PFSK-1 (cell line): ENCODE measurements around the gene SH3BP5.

ENCODE experiments used
- FOXP2 ChIP-seq: optimal IDR thresholded peaks from 2 replicates; pipeline ENCODE3; 2011; ENCODE audit warnings: borderline replicate concordance, control low read depth, inconsistent platforms; ENCODE audit not compliant: insufficient read depth; ENCODE audit errors: extremely low read length, extremely low read depth
- POLR2AphosphoS5 ChIP-seq: IDR thresholded peaks from 2 replicates; pipeline ENCODE4 v1.6.1; 2012; ENCODE audit warnings: low read depth, mild to moderate bottlenecking, control low read depth, low read length, moderate library complexity
- SIN3A ChIP-seq: IDR thresholded peaks from 2 replicates; pipeline ENCODE4 v1.6.1; 2012; ENCODE audit warnings: mild to moderate bottlenecking, low read length, moderate library complexity, borderline replicate concordance; ENCODE audit not compliant: insufficient read depth
- TAF1 ChIP-seq: IDR thresholded peaks from 2 replicates; pipeline ENCODE4 v1.6.1; 2012; ENCODE audit warnings: low read length, control low read depth, borderline replicate concordance; ENCODE audit not compliant: insufficient read depth
- TF ChIP-seq, protein P1 (sequence below), 2 experiments: IDR thresholded peaks; 2 replicates each; pipeline versions ENCODE4 v1.6.1 to v1.8.0; 2011 to 2012; ENCODE audit warnings: low read depth in 2 of 2, low read length in 2 of 2, control low read depth in 1 of 2, inconsistent platforms in 1 of 2, mild to moderate bottlenecking in 1 of 2, moderate library complexity in 1 of 2; ENCODE audit not compliant: insufficient read depth in 1 of 2

SH3BP5 gene

DNA sequence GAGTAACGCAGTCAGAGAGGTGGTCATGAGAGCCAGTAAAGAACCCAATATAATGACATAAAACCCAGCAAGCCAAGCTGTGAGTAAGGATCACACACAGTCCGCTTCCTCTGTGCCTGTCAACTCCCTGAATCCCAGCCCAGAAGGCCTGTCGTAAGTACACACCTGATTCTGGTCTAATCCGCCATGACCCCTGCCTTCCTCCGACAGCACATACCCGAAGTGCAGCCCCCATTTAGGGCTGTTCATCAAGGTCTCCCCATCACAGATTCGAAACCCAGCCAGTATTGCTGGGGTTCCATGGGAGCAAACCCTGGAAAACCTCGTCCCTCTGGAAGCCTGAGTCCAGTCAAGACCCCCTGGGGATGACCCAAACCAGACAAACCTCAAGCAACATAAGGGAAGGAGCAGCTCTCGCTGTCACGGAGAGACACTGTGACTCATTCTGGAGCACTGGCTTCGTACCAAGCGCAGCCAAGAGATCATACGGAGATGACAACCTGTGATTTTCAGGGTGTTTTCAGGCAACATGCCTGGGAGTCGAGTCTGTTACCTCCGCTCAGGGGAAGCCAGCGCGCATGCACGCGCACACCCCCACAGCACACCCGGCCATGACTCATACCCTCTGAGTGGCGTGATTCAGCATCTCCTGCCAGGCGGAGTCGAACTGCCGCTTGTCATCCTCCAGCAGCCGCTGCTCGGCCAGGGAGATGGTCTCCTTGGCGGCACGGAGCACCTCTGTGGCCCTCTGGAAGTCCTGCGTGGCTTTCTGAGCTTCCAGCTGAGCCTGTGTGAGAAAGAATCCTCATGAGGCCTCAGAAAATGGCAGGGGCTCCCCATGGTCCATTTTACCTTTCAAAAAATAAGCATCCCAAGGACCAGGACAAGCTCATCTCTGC, 63.0 kb downstream of the SH3BP5 start:
- no peak for TF ChIP-seq TAF1
- peak; percentile 36; the same call in 1 of the 2 replicates for TF ChIP-seq POLR2AphosphoS5
- peak; percentile 78 for TF ChIP-seq FOXP2
- TF ChIP-seq, protein P1, sequence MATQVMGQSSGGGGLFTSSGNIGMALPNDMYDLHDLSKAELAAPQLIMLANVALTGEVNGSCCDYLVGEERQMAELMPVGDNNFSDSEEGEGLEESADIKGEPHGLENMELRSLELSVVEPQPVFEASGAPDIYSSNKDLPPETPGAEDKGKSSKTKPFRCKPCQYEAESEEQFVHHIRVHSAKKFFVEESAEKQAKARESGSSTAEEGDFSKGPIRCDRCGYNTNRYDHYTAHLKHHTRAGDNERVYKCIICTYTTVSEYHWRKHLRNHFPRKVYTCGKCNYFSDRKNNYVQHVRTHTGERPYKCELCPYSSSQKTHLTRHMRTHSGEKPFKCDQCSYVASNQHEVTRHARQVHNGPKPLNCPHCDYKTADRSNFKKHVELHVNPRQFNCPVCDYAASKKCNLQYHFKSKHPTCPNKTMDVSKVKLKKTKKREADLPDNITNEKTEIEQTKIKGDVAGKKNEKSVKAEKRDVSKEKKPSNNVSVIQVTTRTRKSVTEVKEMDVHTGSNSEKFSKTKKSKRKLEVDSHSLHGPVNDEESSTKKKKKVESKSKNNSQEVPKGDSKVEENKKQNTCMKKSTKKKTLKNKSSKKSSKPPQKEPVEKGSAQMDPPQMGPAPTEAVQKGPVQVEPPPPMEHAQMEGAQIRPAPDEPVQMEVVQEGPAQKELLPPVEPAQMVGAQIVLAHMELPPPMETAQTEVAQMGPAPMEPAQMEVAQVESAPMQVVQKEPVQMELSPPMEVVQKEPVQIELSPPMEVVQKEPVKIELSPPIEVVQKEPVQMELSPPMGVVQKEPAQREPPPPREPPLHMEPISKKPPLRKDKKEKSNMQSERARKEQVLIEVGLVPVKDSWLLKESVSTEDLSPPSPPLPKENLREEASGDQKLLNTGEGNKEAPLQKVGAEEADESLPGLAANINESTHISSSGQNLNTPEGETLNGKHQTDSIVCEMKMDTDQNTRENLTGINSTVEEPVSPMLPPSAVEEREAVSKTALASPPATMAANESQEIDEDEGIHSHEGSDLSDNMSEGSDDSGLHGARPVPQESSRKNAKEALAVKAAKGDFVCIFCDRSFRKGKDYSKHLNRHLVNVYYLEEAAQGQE (IDR thresholded peaks at IDR 0.05; ENCODE audit: insufficient read depth in 1 of 2, low read depth in 2 of 2, low read length in 2 of 2), result no peak
- TF ChIP-seq SIN3A, result no peak

DNA sequence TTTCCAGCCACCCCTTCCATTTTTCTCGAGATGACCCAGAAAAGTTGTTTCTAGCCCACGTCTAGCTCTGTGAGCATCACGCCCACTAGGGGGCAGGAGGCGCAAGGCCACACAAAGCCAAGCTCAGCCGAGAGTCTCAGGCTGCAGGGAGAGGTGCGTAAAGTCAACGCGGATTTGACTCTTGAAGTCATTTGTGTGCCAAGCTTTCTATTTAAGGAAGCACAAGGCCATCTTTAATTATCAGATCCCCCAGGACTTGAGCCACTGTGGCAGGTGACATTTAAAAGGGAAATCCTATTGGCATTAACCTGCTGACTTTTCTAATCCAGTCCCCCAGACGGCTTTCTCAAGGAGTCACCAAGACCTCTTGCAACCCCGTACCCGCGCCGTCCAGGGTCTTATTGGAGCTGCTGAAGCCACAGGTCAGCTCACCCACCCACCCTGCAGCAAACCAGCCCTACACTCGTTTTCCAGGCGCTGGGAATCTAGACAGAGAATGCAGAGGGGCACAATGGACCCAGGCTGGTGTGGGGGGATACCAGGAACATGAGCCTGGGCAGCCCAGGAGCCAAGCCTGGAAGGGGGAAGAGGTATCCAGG, 64.3 kb downstream of the SH3BP5 start:
- TF ChIP-seq TAF1 (no peak), POLR2AphosphoS5 (no peak), FOXP2 (no peak), SIN3A (no peak)
- TF ChIP-seq, protein P1 (IDR thresholded peaks at IDR 0.05; ENCODE audit: insufficient read depth in 1 of 2, low read depth in 2 of 2, low read length in 2 of 2), result no peak

DNA sequence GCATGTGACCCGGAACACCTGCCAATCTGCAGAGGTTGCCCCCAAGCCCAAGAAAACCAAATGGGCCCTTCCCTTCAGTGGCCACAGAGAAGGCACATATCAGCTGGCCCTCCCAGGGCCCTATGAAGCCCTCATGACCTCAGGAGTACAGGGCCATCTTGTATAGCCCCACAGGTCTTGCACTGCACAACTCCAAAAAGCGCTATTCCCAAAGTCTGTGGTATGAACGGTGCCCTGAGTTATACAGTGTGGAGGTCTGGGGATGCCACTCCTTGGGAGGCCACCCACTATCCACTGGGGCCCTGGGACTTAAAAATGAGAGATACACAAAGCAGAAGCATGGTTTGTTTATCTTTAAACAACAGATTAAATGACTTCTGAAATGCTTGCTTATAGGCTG, 64.9 kb downstream of the SH3BP5 start:
- TF ChIP-seq, protein P1 (IDR thresholded peaks at IDR 0.05; ENCODE audit: insufficient read depth in 1 of 2, low read depth in 2 of 2, low read length in 2 of 2), result no peak
- TF ChIP-seq TAF1, result no peak
- TF ChIP-seq FOXP2, result no peak

DNA sequence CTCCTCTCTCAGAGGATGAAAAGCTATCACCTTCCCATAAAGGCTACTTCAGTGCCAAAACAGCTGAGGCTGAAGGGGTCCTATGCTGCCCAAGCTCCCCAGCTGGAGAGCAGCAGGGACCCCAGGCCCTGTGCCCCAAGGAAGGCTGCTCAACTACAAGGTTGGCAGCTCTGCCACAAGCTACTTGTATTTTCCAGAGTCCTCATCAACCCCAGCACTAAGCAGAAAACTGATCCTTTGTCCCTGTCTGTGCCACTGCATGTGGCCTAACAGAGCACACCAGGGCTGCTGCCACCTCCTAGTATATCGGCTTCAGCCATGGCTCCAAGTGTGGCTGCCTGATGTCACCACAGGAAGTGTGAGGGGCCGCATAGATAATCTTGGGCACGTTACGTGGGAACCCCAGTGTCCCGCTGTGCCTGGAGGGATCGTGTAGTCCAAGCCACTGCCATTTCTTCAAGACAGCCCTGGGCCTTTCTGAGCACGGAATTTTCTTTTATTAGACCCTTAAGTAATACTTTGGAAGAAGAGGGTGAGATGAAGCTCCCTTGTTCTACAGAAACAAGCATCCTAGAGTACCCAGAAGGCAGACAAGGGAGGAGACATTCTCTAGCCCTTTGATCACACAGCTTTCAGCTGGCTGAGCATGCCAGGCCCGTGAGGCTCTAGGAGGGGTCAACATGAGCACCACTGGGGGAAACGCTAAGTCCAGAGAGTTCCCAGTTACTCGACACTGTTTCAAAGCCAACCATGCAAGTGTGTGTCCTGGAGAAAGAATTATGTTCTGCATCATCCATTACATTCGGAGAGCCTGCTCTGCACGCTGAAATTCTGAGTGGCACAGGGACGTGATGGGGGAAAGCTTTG, 65.6 kb downstream of the SH3BP5 start:
- no peak for TF ChIP-seq SIN3A
- no peak for TF ChIP-seq TAF1
- TF ChIP-seq, protein P1 (IDR thresholded peaks at IDR 0.05; ENCODE audit: insufficient read depth in 1 of 2, low read depth in 2 of 2, low read length in 2 of 2), result no peak
- TF ChIP-seq POLR2AphosphoS5, result no peak
- no peak for TF ChIP-seq FOXP2
